Limb (tissue), 2 donors: Measurements from ENCODE around the gene NHERF2.

Experiments used
- DNase-seq, 2 donors: peaks; one replicate each; pipeline ENCODE4 v3.0.0-alpha.2; 2016; ENCODE audit errors: extremely low spot score in 2 of 2

The NHERF2 gene

GRCh38 chr16:2057438-2057837 lies 30.7 kb downstream of the NHERF2 start:
- no peak for DNase-seq

GRCh38 chr16:2058420-2058819 lies 31.7 kb downstream of the NHERF2 start:
- no peak for DNase-seq

GRCh38 chr16:2058872-2059271 lies 32.2 kb downstream of the NHERF2 start:
- no peak for DNase-seq

GRCh38 chr16:2060346-2060745 lies 33.6 kb downstream of the NHERF2 start:
- no peak for DNase-seq

- no peak for DNase-seq
Measured at GRCh38 chr16:2061023-2061422, 34.3 kb downstream of the NHERF2 start.

- DNase-seq: no peak
Measured at GRCh38 chr16:2061526-2061925, 34.8 kb downstream of the NHERF2 start.

- DNase-seq: no peak
Measured at GRCh38 chr16:2062801-2063200, 36.1 kb downstream of the NHERF2 start.

GRCh38 chr16:2063861-2064260 lies 37.2 kb downstream of the NHERF2 start:
- no peak for DNase-seq

- no peak for DNase-seq
Measured at GRCh38 chr16:2064368-2064945, 37.8 kb downstream of the NHERF2 start.

- no peak for DNase-seq
Measured at GRCh38 chr16:2066139-2066538, 39.4 kb downstream of the NHERF2 start.

- DNase-seq: no peak
Measured at GRCh38 chr16:2070576-2071453, 44.1 kb downstream of the NHERF2 start.

GRCh38 chr16:2071454-2072202 lies 44.9 kb downstream of the NHERF2 start:
- no peak for DNase-seq

- no peak for DNase-seq
Measured at GRCh38 chr16:2072926-2073325, 46.2 kb downstream of the NHERF2 start.

- DNase-seq: no peak
Measured at GRCh38 chr16:2074071-2074470, 47.4 kb downstream of the NHERF2 start.

- DNase-seq: no peak
Measured at GRCh38 chr16:2075631-2076030, 48.9 kb downstream of the NHERF2 start.

- no peak for DNase-seq
Measured at GRCh38 chr16:2076072-2076865, 49.6 kb downstream of the NHERF2 start.

GRCh38 chr16:2077016-2077415 lies 50.3 kb downstream of the NHERF2 start:
- no peak for DNase-seq

- no peak for DNase-seq
Measured at GRCh38 chr16:2077696-2078095, 51.0 kb downstream of the NHERF2 start.

GRCh38 chr16:2078096-2078495 lies 51.4 kb downstream of the NHERF2 start:
- DNase-seq: no peak

GRCh38 chr16:2078691-2079090 lies 52.0 kb downstream of the NHERF2 start:
- DNase-seq: no peak

- DNase-seq: no peak
Measured at GRCh38 chr16:2079311-2079800, 52.7 kb downstream of the NHERF2 start.
